ENCODE results near the gene MUSTN1. TPM values are rescaled to one million over a fixed set of nuclear protein-coding genes. Genes with fewer than 3 reads are reported as not detected.

The MUSTN1 gene
- total RNA-seq, 1 donor from 2014 or later = 30.2 TPM

DNA sequence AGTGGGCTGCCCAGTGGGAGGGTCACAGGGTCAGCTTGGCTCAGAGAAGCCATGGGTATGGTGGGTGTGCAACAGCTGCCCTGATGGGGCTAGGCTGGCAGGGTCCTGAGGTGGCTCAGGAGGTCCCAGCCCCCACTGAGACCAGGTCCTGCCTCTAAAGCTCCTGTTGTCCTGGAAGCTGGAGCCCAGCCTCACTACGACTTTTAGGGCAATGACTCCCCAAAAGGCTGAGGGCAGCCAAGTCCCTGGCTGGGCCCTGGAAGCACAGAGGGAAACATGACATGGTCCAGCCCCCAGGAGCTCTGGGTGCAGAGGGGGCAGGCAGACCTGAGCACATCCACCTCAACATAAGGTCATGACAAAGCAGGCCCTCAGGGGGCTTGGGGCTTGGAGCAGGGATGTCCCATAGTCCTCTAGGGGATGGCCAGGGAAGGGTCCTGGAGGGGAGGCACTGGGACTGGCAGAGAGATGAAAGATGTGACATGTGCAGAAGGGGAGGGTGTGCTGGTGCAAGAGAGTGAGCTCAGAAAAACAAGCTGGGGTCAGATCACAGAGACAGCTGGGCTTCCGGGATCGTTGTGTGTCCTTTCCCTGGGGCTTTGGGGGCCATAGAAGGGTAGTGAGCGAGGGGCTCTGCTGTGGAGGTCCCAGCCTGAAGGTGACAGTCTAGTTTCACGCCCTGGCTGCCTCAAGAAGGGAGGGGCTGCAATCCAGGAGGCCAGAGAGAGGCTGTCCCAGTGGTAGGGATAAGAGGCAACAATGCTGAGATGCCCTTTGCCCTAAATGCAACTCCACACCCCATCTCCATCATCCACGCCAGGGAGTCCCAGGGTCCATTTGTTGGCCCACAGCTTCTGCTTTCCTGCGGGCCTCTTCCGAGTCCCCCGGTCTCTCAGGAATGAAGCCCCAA lies 40.9 kb downstream of the MUSTN1 start:
- Histone ChIP-seq H3K4me3 (no peak overlapping the region), H3K27me3 (no peaks in the 10 kb centered on the region), H3K4me1 (no peaks in the 10 kb centered on the region), H3K36me3 (no peaks in the 10 kb centered on the region), H3K9me3 (no peaks in the 10 kb centered on the region), H3K27ac (no peak overlapping the region)
- intact Hi-C loops (cut with DNase I) = no loop called here
- TF ChIP-seq POLR2A (IDR thresholded peaks at IDR 0.05) = no peak
- no peak for TF ChIP-seq POLR2AphosphoS5 (IDR thresholded peaks at IDR 0.05; ENCODE audit: insufficient read depth in 1 of 2, low read depth in 1 of 2)
- TF ChIP-seq, protein P1, sequence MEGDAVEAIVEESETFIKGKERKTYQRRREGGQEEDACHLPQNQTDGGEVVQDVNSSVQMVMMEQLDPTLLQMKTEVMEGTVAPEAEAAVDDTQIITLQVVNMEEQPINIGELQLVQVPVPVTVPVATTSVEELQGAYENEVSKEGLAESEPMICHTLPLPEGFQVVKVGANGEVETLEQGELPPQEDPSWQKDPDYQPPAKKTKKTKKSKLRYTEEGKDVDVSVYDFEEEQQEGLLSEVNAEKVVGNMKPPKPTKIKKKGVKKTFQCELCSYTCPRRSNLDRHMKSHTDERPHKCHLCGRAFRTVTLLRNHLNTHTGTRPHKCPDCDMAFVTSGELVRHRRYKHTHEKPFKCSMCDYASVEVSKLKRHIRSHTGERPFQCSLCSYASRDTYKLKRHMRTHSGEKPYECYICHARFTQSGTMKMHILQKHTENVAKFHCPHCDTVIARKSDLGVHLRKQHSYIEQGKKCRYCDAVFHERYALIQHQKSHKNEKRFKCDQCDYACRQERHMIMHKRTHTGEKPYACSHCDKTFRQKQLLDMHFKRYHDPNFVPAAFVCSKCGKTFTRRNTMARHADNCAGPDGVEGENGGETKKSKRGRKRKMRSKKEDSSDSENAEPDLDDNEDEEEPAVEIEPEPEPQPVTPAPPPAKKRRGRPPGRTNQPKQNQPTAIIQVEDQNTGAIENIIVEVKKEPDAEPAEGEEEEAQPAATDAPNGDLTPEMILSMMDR (IDR thresholded peaks at IDR 0.05) = no peak
- DNase-seq (ENCODE audit: extremely low spot score in 2 of 2) = no peak

DNA sequence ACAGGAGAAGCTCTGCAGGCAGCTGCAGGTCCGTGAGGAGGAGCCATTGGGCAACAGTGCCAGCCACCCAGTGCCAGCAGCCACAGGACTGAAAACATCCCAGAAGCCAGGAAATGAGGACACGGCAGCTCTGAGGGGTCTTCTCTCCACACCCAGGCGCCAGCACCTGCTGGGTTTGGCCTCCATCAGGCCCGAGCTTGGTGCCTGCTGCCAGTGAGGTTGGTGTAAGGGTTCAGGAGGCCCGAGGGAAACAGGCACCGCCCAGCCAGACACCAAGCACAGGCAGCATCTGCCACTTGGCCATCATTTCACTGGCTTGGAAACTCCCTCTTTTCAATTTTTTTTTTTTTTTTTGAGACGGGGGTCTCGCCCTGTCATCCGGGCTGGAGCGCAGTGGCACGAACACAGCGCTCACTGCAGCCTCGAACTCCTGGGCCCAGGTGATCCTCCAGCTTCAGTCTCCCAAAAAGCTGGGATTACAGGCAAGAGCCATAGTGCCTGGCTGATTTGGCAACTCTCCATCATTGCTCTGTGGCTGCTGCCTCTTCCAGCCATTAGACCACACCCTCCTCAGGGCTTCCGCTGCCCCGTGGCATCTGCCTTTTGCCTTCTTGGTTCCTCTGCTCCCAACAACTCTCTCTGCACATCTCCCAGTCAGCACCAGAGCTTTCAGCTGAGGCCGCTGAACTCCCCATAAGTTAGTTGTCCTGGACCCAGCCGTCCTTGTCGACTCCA lies 41.7 kb downstream of the MUSTN1 start:
- no peak for TF ChIP-seq POLR2A (IDR thresholded peaks at IDR 0.05)
- TF ChIP-seq, protein P1 (IDR thresholded peaks at IDR 0.05) = no peak
- TF ChIP-seq POLR2AphosphoS5 (IDR thresholded peaks at IDR 0.05; ENCODE audit: insufficient read depth in 1 of 2, low read depth in 1 of 2) = no peak
- Histone ChIP-seq H3K27me3 (no peaks in the 10 kb centered on the region), H3K9me3 (no peaks in the 10 kb centered on the region), H3K4me1 (peaks cover 3% of the 10 kb centered on the region), H3K36me3 (no peaks in the 10 kb centered on the region), H3K27ac (no peak overlapping the region), H3K4me3 (no peak overlapping the region)
- no peak for DNase-seq (ENCODE audit: extremely low spot score in 2 of 2)
- intact Hi-C loops (cut with DNase I) = no loop called here

DNA sequence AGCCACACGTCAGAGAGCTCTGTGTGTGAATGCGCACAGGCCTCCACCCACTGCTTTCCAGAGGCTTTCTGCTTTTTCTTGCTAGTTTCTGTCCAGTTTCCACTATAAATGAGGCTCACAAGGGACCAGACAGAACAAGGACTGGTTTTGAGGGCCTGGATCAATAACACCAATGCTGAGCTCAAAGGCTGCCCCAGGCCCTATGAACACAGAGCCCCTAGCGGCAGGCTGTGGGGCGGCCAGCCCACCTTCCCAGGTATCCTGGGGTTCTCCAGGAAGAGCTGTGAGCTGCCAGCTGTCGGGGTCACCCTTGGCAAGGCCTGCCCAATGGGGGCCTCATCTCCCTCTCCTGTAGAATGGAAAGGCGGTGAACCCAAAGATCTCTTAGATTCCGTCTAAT lies 42.4 kb downstream of the MUSTN1 start:
- DNase-seq (ENCODE audit: extremely low spot score in 2 of 2) = no peak
- Histone ChIP-seq H3K27me3 (no peaks in the 10 kb centered on the region), H3K4me1 (peaks cover 10% of the 10 kb centered on the region), H3K9me3 (no peaks in the 10 kb centered on the region), H3K27ac (no peak overlapping the region), H3K4me3 (no peak overlapping the region), H3K36me3 (no peaks in the 10 kb centered on the region)
- TF ChIP-seq POLR2AphosphoS5 (IDR thresholded peaks at IDR 0.05; ENCODE audit: insufficient read depth in 1 of 2, low read depth in 1 of 2) = no peak
- TF ChIP-seq POLR2A (IDR thresholded peaks at IDR 0.05) = no peak
- TF ChIP-seq, protein P1 (IDR thresholded peaks at IDR 0.05) = no peak
- intact Hi-C loops (cut with DNase I) = no loop called here

DNA sequence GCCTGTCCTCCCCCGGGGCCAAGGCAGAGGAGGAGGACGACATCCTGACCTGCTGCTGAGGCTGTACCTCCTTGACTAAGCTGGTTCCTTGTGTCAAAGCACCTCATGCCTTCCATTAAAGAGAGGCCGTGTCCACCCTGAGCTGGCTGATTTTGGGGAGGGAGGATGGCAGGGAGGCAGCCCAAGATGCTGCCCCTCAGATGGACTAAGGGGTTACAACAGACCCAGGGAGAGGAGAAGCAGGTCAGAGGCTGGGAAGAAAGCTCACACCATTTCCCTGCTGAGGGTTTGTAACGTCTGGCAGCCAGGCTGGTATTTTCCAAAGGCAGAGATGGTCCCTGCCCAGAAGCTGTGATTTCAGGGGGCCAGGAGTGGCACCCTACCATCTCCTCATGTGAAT lies 42.9 kb downstream of the MUSTN1 start:
- intact Hi-C loops (cut with DNase I) = no loop called here
- TF ChIP-seq POLR2A (IDR thresholded peaks at IDR 0.05) = no peak
- TF ChIP-seq POLR2AphosphoS5 (IDR thresholded peaks at IDR 0.05; ENCODE audit: insufficient read depth in 1 of 2, low read depth in 1 of 2) = no peak
- TF ChIP-seq, protein P1 (IDR thresholded peaks at IDR 0.05) = no peak
- no peak for DNase-seq (ENCODE audit: extremely low spot score in 2 of 2)

More for the DNA sequence above, 42.9 kb downstream of the MUSTN1 start:
- no peaks in the 10 kb centered on the region for H3K27me3 ChIP-seq
- peaks cover 13% of the 10 kb centered on the region for H3K4me1 ChIP-seq
- H3K4me3 ChIP-seq = no peak overlapping the region
- no peaks in the 10 kb centered on the region for H3K36me3 ChIP-seq
- H3K9me3 ChIP-seq = no peaks in the 10 kb centered on the region
- H3K27ac ChIP-seq = no peak overlapping the region
